Effector memory CD8-positive, alpha-beta T cell (primary cell): ENCODE measurements around the gene GOLGA6L1.
"Not testable (repeated sequence)": the region's sequence is repeated elsewhere in the genome, so short reads cannot be mapped to it uniquely, and the experiment has no call there.

Source experiments
- ATAC-seq: fragments of 150-1000 bp; cut with Tn5 transposase; replicated peaks from 2 replicates; pipeline ENCODE4 v1.10.0; 2021; ENCODE audit warnings: mild to moderate bottlenecking, moderate library complexity
- DNase-seq, 3 experiments: peaks; one replicate each; pipeline ENCODE4 v3.0.0; 2021
- H3K27ac Mint-ChIP-seq, 2 donors: one replicate each; pipeline ENCODE4 v1.8.0; 2022; ENCODE audit warnings: mild to moderate bottlenecking in 2 of 2, mixed read lengths in 2 of 2, moderate library complexity in 2 of 2
- H3K27me3 Mint-ChIP-seq, 2 donors: one replicate each; pipeline ENCODE4 v1.8.0; 2022; ENCODE audit warnings: mixed read lengths in 2 of 2
- H3K36me3 Mint-ChIP-seq: one replicate; pipeline ENCODE4 v1.8.0; 2022; ENCODE audit warnings: mild to moderate bottlenecking, moderate library complexity, mixed read lengths; ENCODE audit not compliant: insufficient read depth
- H3K4me1 Mint-ChIP-seq, 2 donors: one replicate each; pipeline ENCODE4 v1.8.0; 2022; ENCODE audit warnings: low read depth in 2 of 2, mixed read lengths in 2 of 2
- H3K4me3 Mint-ChIP-seq, 2 donors: one replicate each; pipeline ENCODE4 v1.8.0; 2022; ENCODE audit warnings: mild to moderate bottlenecking in 2 of 2, mixed read lengths in 2 of 2, moderate library complexity in 2 of 2
- H3K9me3 Mint-ChIP-seq, 2 donors: one replicate each; pipeline ENCODE4 v1.8.0; 2022; ENCODE audit warnings: mixed read lengths in 2 of 2
- total RNA-seq, 9 experiments: gene quantifications; one replicate each; lab custom pipeline; 2026; lab: John Stamatoyannopoulos, UW

Gene GOLGA6L1, protein sequence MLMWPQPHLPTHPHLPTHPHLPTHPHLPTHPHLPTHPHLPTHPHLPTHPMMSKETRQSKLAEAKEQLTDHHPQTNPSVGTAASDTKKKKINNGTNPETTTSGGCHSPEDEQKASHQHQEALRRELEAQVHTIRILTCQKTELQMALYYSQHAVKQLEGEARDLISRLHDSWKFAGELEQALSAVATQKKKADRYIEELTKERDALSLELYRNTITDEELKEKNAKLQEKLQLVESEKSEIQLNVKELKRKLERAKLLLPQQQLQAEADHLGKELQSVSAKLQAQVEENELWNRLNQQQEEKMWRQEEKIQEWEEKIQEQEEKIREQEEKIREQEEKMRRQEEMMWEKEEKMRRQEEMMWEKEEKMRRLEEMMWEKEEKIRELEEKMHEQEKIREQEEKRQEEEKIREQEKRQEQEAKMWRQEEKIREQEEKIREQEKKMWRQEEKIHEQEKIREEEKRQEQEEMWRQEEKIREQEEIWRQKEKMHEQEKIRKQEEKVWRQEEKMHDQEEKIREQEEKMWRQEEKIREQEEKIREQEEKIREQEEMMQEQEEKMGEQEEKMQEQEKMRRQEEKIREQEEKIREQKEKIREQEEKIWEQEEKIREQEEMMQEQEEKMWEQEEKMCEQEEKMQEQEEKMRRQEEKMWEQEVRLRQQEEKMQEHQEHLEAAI
- total RNA-seq: 0 reads per million in 9 experiments

DNA sequence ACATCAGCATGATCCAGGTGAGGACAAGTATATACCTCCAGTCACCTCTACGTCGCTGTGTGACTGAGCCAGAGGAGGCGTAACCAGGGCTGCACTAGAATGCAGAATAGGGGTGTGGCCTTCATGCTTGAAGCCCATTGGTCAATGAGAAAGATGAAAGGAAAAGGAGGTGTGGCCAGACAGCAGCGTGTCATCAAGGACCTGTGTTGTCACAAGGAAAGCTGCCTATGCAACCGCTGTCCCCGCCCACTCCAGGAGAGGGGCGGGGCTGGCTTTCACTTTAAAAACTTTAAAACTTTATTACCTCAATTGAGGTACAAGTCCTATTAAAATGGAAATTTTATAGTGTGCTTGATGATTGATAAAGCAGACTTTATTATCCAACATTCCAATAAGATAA is at the start of gene GOLGA6L1:
GOLGA6L1 (minus strand) TSS at position 101 of the 400 bp plus-strand sequence; CDS start at position 10, 91 bp downstream.
- not testable (repeated sequence) for H3K4me1 Mint-ChIP-seq, H3K27ac Mint-ChIP-seq, H3K9me3 Mint-ChIP-seq, H3K27me3 Mint-ChIP-seq, H3K36me3 Mint-ChIP-seq, ATAC-seq, H3K4me3 Mint-ChIP-seq, DNase-seq

DNA sequence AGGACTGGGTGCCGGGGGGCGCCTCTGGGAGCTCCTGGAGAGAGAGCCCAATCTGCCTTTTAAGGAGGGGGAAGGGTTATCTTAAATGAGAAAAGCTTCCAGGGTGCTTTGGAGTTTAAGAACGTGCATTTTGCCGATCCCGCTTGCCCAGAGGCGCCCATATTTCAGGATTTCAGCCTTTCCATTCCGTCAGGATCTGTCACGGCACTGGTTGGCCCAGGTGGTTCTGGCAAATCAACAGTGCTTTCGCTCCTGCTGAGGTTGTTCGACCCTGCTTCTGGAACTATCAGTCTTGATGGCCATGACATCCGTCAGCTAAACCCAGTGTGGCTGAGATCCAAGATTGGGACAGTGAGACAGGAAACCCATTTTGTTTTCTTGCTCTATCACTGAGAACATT is 44.6 kb upstream of the GOLGA6L1 start:
- not testable (repeated sequence) for H3K27me3 Mint-ChIP-seq, H3K4me1 Mint-ChIP-seq, H3K9me3 Mint-ChIP-seq, H3K27ac Mint-ChIP-seq, ATAC-seq, H3K36me3 Mint-ChIP-seq, H3K4me3 Mint-ChIP-seq, DNase-seq

DNA sequence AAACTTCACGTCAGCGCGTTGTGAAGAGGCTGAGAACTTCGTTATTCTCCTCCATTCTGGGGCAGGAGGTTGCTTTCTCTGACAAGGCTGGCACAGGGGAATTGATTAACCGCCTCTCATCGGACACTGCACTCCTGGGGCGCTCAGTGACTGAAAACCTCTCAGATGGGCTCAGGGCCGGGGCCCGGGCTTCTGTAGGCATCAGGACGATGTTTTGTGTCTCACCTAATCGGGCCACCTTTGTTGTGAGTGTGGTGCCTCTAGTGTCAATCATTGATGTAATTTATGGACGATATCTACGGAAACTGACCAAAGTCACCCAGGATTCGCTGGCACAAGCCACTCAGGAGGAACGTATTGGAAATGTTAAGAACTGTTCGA is 43.9 kb upstream of the GOLGA6L1 start:
- not testable (repeated sequence) for H3K36me3 Mint-ChIP-seq

DNA sequence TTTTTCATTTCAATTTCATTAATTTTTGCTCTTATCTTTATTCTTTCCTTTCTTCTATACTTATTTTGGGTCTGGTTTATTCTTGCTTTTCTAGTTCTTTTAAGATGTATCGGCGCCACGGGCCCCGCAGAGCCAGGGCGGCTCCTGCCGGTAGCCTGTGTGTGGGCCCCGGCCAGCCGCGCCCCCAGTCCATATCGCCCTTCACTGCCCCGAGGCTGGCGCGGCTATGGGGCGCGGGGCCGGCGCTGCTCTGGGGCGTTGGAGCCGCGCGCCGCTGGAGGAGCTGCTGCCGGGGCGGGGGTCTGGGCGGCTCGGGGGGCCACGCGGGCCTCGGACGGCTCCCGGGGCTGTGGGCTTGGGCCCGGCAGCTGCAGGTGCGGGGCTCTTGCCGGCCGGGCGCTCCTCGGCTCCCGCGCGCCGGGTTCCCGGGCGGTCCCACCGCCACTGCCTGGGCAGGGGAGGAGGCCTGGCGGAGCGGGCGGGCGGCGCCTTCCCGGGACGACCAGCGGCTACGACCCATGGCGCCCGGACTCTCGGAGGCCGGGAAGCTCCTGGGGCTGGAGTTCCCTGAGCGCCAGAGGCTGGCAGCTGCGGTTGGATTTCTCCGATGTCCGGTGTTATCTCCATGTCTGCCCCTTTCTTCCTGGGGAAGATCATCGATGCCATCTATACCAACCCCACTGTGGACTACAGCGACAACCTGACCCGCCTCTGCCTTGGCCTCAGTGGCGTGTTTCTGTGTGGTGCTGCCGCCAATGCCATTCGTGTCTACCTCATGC is 43.3 kb upstream of the GOLGA6L1 start:
- not testable (repeated sequence) for H3K36me3 Mint-ChIP-seq, DNase-seq, ATAC-seq, H3K4me1 Mint-ChIP-seq, H3K27ac Mint-ChIP-seq, H3K27me3 Mint-ChIP-seq, H3K4me3 Mint-ChIP-seq, H3K9me3 Mint-ChIP-seq

More for the DNA sequence above, 43.9 kb upstream of the GOLGA6L1 start:
- ATAC-seq, H3K9me3 Mint-ChIP-seq, DNase-seq, H3K27ac Mint-ChIP-seq, H3K27me3 Mint-ChIP-seq, H3K4me3 Mint-ChIP-seq, H3K4me1 Mint-ChIP-seq: not testable (repeated sequence)

DNA sequence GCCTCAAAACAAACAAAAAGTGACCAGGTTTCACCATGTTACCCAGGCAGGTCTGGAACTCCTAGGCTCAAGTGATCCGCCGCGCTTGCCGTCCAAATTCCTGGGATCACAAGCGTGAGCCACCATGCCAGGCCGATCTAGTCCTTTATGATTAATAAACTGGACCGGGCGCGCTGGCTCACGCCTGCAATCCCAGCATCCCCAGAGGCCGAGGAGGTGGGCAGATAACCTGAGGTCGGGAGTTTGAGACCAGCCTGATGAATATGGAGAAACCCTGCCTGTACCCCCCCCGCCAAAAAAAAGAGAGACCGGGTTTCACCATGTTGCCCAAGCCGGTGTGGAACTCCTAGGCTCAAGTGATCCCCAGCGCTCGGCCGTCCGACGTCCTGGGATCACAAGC is 40.1 kb upstream of the GOLGA6L1 start:
- not testable (repeated sequence) for H3K4me3 Mint-ChIP-seq, DNase-seq, H3K27me3 Mint-ChIP-seq, H3K9me3 Mint-ChIP-seq, H3K4me1 Mint-ChIP-seq, H3K27ac Mint-ChIP-seq, H3K36me3 Mint-ChIP-seq, ATAC-seq

DNA sequence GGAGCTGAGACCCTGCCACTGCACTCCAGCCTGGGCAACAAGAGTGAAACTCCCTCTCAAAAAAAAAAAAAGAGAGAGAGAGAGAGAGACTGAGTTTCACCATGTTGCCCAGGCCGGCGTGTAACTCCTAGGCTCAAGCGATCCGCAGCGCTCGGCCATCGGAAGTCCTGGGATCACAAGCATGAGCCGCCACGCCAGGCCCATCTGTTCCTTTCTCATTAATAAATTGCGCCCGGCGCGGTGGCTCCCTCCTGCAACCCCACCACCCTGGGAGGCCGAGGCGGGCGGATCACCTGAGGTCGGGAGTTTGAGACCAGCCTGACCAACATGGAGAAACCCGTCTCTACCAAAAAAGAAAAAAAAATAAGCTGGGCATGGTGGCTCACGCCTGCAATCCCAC is 39.0 kb upstream of the GOLGA6L1 start:
- H3K36me3 Mint-ChIP-seq, H3K4me1 Mint-ChIP-seq, DNase-seq, H3K27ac Mint-ChIP-seq, H3K9me3 Mint-ChIP-seq, H3K4me3 Mint-ChIP-seq, H3K27me3 Mint-ChIP-seq, ATAC-seq: not testable (repeated sequence)

DNA sequence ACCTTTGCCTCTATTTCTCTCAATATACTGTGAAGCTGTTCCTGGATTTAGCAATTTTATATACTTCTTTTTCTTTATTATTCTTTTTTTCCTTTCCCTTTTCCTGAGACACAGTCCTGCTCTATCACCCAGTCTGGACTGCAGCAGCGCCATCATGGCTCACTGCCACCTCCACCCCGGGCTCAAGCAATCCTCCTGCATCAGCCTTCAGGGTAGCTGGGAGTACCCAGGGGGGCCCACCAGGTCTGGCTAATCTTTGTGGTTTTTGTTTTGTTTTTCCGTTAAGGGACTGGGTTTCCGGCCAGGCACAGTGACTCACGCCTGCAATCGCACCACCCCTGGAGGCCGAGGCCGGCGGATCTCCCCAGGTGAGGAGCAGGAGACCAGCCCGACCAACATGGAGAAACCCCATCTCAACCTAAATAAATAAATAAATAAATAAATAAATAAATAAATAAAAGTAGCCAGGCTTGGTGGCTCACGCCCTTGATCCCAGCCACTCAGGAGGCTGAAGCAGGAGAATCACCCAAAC is 38.1 kb upstream of the GOLGA6L1 start:
- not testable (repeated sequence) for ATAC-seq

DNA sequence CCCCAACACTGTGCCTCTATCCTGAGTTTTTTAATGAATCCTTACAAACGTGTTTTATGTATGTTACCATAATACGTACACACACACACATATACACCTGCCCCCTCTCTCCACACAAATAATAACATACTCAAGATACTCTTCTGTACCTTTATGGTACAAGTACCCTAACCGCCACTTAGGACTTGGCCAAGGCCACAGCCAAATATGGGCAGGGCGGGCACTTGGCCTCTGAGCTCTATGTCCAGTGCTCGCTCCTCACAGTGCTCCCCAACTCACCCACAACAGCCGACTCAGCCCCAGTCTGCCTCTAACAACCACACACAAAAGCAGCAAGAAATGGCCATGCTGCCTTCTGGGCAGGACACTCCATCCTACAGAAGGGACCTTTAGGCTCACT is 3.8 kb downstream of the GOLGA6L1 start:
- not testable (repeated sequence) for H3K27ac Mint-ChIP-seq, H3K4me3 Mint-ChIP-seq, H3K27me3 Mint-ChIP-seq, ATAC-seq, H3K4me1 Mint-ChIP-seq, H3K9me3 Mint-ChIP-seq, H3K36me3 Mint-ChIP-seq, DNase-seq

More for the DNA sequence above, 38.1 kb upstream of the GOLGA6L1 start:
- not testable (repeated sequence) for H3K4me3 Mint-ChIP-seq, DNase-seq, H3K36me3 Mint-ChIP-seq, H3K27ac Mint-ChIP-seq, H3K27me3 Mint-ChIP-seq, H3K4me1 Mint-ChIP-seq, H3K9me3 Mint-ChIP-seq

DNA sequence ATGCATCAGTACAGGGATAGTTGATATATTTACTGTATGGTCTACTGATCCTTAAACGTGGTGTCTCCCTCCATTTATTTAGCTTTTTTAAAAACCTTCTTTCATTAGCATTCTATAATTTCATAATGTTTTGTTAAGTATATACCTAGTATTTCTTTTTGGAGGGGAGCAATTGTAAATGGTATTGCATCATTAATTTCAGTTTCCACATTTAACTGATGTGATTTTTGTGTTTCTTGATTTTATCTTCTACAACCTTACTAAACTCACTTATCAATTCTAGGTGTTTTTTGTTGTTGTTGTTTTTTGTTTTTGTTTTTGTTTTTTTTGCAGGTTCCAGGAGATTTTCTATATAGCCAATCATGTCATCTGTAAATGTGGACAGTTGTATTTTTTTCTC is 18.4 kb downstream of the GOLGA6L1 start:
- ATAC-seq (no peak), DNase-seq (no peak)
- H3K4me3 Mint-ChIP-seq: no peak overlapping the region
- no peaks in the 10 kb centered on the region for H3K9me3 Mint-ChIP-seq
- no peaks in the 10 kb centered on the region for H3K36me3 Mint-ChIP-seq
- peaks cover 6 to 33% of the 10 kb centered on the region in 2 donors for H3K27me3 Mint-ChIP-seq
- H3K27ac Mint-ChIP-seq: no peak overlapping the region
- H3K4me1 Mint-ChIP-seq: no peaks in the 10 kb centered on the region

DNA sequence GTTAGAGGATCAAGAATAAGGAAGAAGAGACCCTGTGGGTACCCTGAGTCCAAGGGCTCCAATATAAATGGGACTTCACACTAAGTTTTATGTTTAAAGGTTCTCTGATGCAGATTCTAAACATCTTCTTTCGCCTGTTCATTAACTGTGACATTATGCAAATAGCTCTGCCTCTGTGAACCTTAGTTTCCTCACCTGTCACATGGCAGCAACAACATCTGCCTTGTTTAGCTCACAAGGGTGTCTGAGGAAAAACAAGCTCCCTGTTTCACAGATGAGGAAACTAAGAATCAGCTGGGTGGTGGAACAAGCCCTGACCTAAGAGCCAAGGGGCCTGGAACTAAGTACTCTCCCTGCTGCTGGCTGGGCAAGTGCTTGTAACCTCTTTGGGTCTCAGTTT is 40.8 kb downstream of the GOLGA6L1 start:
- ATAC-seq: no peak

DNA sequence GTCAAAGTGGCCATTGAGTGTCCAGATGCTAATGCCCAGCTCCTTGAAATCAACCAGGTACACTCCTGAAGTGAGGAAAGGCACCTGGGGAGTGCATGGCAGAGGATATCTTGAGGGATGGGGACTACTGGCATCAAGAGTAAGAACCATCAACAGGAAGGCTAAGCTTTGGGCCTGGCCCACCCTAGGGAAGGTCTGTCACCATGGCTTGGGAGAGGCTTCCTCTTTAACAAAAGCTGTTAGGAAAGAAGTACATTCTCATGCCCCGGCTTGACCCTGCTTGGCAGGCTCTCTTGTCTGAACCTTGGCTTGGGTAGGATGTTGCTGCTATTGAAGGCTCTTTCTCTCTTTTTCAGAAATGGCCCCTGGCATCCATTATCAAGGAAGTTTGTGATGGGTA is 53.5 kb downstream of the GOLGA6L1 start:
- Mint-ChIP-seq H3K27me3 (peaks cover 0 to 7% of the 10 kb centered on the region in 2 donors), H3K4me1 (no peaks in the 10 kb centered on the region), H3K27ac (no peak overlapping the region), H3K4me3 (no peak overlapping the region), H3K9me3 (no peaks in the 10 kb centered on the region), H3K36me3 (no peaks in the 10 kb centered on the region)
- no peak for DNase-seq
- no peak for ATAC-seq

More for the DNA sequence above, 40.8 kb downstream of the GOLGA6L1 start:
- no peak for DNase-seq
- Mint-ChIP-seq H3K4me1 (no peaks in the 10 kb centered on the region), H3K27me3 (peaks cover 19 to 27% of the 10 kb centered on the region in 2 donors), H3K4me3 (no peak overlapping the region), H3K36me3 (no peaks in the 10 kb centered on the region), H3K27ac (no peak overlapping the region), H3K9me3 (no peaks in the 10 kb centered on the region)

DNA sequence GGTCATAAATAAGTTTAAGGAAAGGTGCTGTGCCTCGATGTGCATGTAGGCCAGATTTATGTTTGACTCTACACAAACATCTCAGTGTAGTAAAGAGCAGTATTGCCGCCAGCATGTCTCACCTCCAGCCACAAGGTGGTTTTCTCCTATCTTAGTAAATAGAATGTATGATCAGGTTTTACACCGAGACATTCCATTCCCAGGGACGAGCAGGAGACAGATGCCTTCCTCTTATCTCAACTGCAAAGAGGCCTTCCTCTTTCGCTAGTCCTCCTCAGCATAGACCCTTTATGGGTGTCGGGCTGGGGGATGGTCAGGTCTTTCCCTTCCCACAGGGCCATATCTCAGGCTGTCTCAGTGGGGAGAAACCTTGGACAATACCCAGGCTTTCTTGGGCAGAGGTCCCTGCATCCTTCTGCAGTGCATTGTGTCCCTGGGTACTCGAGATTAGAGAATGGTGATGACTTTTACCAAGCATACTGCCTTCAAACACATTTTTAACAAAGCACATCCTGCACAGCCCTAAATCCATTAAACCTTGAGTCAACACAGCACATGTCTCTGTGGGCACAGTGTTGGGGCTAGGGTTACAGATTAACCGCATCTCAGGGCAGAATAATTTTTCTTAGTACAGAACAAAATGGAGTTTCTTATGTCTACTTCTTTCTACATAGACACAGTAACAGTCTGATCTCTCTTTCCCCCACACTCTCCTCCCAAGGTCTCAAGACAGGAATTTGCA is 54.5 kb downstream of the GOLGA6L1 start:
- not testable (repeated sequence) for H3K9me3 Mint-ChIP-seq, ATAC-seq, H3K4me1 Mint-ChIP-seq, H3K36me3 Mint-ChIP-seq, DNase-seq, H3K27me3 Mint-ChIP-seq, H3K27ac Mint-ChIP-seq, H3K4me3 Mint-ChIP-seq

DNA sequence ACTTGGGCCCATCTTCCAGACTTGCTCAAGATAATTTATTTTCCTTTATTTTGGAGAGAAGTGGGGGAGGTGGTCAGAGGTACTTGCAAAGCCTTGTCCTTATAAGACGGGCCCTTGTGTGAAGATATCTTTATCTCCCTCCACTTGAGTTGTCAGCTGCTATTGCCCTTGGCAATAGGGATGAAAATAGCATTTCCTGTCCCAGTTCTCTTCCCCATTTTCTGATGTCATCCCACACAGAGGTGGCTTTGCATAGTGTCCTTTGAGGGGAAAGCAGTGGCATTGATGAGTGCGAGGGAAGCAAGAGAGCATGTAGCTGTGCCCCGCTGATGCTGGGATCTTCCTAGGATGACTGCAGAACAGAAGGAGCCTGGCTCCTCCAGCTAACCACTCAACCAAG is 55.4 kb downstream of the GOLGA6L1 start:
- Mint-ChIP-seq H3K36me3 (peaks cover 4% of the 10 kb centered on the region), H3K27me3 (peaks cover 4 to 7% of the 10 kb centered on the region in 2 donors), H3K9me3 (no peaks in the 10 kb centered on the region), H3K4me1 (no peaks in the 10 kb centered on the region), H3K27ac (no peak overlapping the region), H3K4me3 (no peak overlapping the region)
- DNase-seq (no peak), ATAC-seq (no peak)
